ENCODE data around the gene NEU1. TPM values are rescaled to one million over a fixed set of nuclear protein-coding genes. Genes with fewer than 3 reads are reported as not detected.
A peak's percentile ranks its signal among the peaks of the same experiment; 100 is the strongest.
"Not testable (repeated sequence)": the region's sequence is repeated elsewhere in the genome, so short reads cannot be mapped to it uniquely, and the experiment has no call there.

The NEU1 gene
- total RNA-seq, 4 donors from 2014 or later: 13.6 to 23.6 (median 17.3) TPM

GRCh38 chr6:31821301-31822035, 41.2 kb downstream of the NEU1 start:
- DNase-seq: no peak

DNA sequence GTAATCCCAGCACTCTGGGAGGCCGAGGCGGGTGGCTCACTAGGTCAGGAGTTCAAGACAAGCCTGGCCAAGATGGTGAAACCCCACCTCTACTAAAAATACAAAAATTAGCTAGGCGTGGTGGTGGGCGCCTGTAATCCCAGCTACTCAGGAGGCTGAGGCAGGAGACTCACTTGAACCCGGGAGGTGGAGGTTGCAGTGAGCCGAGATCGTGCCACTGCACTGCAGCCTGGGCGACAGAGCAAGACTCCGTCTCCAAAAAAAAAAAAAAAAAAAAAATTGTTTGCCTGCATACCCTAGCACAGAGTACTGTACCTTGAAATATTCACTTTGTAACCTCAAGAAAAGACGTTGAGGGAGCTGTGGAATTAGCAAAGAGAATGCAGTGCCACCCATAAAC, 42.2 kb downstream of the NEU1 start:
- H3K27me3 ChIP-seq; intact Hi-C loops (cut with DNase I); DNase-seq; H3K9me3 ChIP-seq; H3K36me3 ChIP-seq: not testable (repeated sequence)
- Histone ChIP-seq H3K4me1 (peaks cover 29 to 77% (median 58%) of the 10 kb centered on the region in 3 donors), H3K4me3 (peak overlapping the region in 2 of 4 donors; percentile 2 to 8), H3K27ac (peak overlapping the region; percentile 88 to 100 (median 98))
- WGBS, 2 donors: 56 to 69% methylated on average over 8 to 10 of the region's 10 CpGs

More at GRCh38 chr6:31821301-31822035, 41.2 kb downstream of the NEU1 start:
- H3K27me3 ChIP-seq: no peaks in the 10 kb centered on the region
- peak overlapping the region; percentile 37 to 72 (median 61) for H3K4me3 ChIP-seq
- H3K27ac ChIP-seq: peak overlapping the region; percentile 88 to 100 (median 98)
- H3K9me3 ChIP-seq: no peaks in the 10 kb centered on the region
- H3K36me3 ChIP-seq: no peaks in the 10 kb centered on the region
- peak in 2 of 4 donors; percentile 11 to 17 for TF ChIP-seq POLR2A (IDR thresholded peaks at IDR 0.05)
- TF ChIP-seq, protein P1, sequence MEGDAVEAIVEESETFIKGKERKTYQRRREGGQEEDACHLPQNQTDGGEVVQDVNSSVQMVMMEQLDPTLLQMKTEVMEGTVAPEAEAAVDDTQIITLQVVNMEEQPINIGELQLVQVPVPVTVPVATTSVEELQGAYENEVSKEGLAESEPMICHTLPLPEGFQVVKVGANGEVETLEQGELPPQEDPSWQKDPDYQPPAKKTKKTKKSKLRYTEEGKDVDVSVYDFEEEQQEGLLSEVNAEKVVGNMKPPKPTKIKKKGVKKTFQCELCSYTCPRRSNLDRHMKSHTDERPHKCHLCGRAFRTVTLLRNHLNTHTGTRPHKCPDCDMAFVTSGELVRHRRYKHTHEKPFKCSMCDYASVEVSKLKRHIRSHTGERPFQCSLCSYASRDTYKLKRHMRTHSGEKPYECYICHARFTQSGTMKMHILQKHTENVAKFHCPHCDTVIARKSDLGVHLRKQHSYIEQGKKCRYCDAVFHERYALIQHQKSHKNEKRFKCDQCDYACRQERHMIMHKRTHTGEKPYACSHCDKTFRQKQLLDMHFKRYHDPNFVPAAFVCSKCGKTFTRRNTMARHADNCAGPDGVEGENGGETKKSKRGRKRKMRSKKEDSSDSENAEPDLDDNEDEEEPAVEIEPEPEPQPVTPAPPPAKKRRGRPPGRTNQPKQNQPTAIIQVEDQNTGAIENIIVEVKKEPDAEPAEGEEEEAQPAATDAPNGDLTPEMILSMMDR (IDR thresholded peaks at IDR 0.05): no peak
- peaks cover 33 to 88% (median 68%) of the 10 kb centered on the region in 3 donors for H3K4me1 ChIP-seq
- WGBS, 2 donors: 1% methylated on average over 12 to 27 of the region's 39 CpGs
- intact Hi-C loops (cut with DNase I): no loop called here

DNA sequence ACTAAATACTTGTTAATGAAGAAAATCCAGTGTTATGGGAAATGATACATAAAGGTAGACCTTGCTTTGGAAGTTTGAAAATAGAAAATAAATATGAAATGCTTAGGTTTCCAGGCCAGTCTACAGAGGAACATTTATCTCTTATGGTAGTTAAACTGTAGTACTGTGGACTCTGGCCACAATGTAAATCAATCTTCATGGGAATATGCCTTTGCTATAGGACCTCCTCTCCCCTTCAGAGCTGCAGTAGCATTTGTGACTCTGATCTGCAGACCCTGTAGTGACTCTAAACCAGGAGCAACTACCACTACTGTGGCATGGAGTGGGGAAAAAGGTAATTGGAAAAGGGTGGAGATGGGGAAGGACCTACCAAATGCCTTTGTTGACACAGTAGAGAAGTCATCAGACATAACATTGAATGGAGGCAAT, 42.7 kb downstream of the NEU1 start:
- Histone ChIP-seq H3K36me3 (no peaks in the 10 kb centered on the region), H3K9me3 (no peaks in the 10 kb centered on the region), H3K27ac (peak overlapping the region; percentile 70 to 100 (median 92)), H3K27me3 (no peaks in the 10 kb centered on the region), H3K4me3 (peak overlapping the region in 2 of 4 donors; percentile 2 to 60), H3K4me1 (peaks cover 29 to 74% (median 55%) of the 10 kb centered on the region in 3 donors)
- TF ChIP-seq, protein P1 (IDR thresholded peaks at IDR 0.05): no peak
- no peak for TF ChIP-seq POLR2A (IDR thresholded peaks at IDR 0.05)
- no peak for DNase-seq
- intact Hi-C loops (cut with DNase I): no loop called here

DNA sequence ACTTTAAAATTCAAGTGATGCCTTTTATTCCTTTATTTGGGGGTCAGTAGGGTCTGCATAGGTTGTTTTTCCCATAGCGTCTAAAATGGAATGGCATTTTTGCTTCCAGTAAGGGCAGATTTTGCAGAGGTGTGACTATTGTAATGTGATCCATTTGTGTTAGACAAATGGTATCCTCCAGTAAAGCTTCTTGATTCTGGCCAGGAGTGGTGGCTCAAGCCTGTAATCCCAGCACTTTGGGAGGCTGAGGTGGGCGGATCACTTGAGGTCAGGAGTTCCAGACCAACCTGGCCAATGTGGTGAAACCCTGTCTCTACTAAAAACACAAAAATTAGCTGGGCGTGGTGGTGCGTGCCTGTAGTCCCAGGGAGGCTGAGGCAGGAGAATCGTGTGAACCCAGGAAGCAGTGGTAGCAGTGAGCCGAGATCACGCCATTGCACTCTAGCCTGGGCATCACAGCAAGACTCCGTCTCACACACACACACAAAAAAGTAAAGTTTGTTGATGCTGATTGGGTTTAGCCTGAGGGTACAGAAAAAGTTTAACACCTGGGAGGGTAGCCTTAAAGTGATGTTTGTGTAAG, 44.6 kb downstream of the NEU1 start:
- intact Hi-C loops (cut with DNase I); DNase-seq; H3K27me3 ChIP-seq; H3K36me3 ChIP-seq; H3K9me3 ChIP-seq: not testable (repeated sequence)
- Histone ChIP-seq H3K4me1 (peaks cover 32 to 72% (median 49%) of the 10 kb centered on the region in 3 donors), H3K27ac (peak overlapping the region; percentile 61 to 100 (median 92)), H3K4me3 (peak overlapping the region; percentile 39 to 71 (median 58))
- WGBS, 2 donors: 31 to 38% methylated on average over 7 to 8 of the region's 8 CpGs

DNA sequence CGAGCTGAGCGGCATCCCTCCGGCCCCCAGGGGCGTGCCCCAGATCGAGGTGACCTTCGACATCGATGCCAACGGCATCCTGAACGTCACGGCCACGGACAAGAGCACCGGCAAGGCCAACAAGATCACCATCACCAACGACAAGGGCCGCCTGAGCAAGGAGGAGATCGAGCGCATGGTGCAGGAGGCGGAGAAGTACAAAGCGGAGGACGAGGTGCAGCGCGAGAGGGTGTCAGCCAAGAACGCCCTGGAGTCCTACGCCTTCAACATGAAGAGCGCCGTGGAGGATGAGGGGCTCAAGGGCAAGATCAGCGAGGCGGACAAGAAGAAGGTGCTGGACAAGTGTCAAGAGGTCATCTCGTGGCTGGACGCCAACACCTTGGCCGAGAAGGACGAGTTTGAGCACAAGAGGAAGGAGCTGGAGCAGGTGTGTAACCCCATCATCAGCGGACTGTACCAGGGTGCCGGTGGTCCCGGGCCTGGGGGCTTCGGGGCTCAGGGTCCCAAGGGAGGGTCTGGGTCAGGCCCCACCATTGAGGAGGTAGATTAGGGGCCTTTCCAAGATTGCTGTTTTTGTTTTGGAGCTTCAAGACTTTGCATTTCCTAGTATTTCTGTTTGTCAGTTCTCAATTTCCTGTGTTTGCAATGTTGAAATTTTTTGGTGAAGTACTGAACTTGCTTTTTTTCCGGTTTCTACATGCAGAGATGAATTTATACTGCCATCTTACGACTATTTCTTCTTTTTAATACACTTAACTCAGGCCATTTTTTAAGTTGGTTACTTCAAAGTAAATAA, 45.3 kb downstream of the NEU1 start:
- H3K9me3 ChIP-seq; H3K36me3 ChIP-seq; H3K27me3 ChIP-seq; DNase-seq; intact Hi-C loops (cut with DNase I): not testable (repeated sequence)
- 21 to 25% methylated on average over 16 to 19 of the region's 37 CpGs for WGBS, 2 donors
- Histone ChIP-seq H3K4me3 (peak overlapping the region; percentile 39 to 71 (median 58)), H3K4me1 (peaks cover 29 to 72% (median 45%) of the 10 kb centered on the region in 3 donors), H3K27ac (peak overlapping the region; percentile 61 to 100 (median 92))

DNA sequence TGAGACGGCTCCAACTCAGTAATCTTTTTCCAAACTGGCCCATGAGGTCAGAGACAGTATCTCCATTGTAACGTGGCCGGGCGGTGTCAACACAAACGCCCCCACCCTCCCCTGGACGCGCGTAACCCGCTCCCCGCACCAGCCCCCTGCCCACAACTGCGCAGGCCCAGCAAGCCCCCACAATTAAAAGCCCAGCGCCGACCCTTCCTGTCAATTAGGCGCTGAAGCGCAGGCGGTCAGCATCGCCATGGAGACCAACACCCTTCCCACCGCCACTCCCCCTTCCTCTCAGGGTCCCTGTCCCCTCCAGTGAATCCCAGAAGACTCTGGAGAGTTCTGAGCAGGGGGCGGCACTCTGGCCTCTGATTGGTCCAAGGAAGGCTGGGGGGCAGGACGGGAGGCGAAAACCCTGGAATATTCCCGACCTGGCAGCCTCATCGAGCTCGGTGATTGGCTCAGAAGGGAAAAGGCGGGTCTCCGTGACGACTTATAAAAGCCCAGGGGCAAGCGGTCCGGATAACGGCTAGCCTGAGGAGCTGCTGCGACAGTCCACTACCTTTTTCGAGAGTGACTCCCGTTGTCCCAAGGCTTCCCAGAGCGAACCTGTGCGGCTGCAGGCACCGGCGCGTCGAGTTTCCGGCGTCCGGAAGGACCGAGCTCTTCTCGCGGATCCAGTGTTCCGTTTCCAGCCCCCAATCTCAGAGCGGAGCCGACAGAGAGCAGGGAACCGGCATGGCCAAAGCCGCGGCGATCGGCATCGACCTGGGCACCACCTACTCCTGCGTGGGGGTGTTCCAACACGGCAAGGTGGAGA, 47.4 kb downstream of the NEU1 start, which contains the start of the genes HSPA1A and HSPA1L:
TSS of gene HSPA1A (plus strand) at position 519 of the 814 bp plus-strand sequence. CDS start at position 733, 214 bp downstream.
TSS of gene HSPA1L (minus strand) at position 259 of the 814 bp plus-strand sequence. CDS start 3,311 bp downstream, outside the sequence.
- Histone ChIP-seq H3K27me3 (no peaks in the 10 kb centered on the region), H3K4me1 (peaks cover 27 to 54% (median 32%) of the 10 kb centered on the region in 3 donors), H3K9me3 (no peaks in the 10 kb centered on the region), H3K27ac (peak within 1 kb of the TSS; percentile 91 to 99 (median 97)), H3K4me3 (peak within 1 kb of the TSS; percentile 50 to 84 (median 64)), H3K36me3 (no peaks in the 10 kb centered on the region)
- DNase-seq: peak; percentile 61
- TF ChIP-seq POLR2A (IDR thresholded peaks at IDR 0.05): peak; percentile 67 to 100 (median 100)
- TF ChIP-seq, protein P1 (IDR thresholded peaks at IDR 0.05): peak in 1 of 6 experiments; percentile 22
- 0% methylated on average over 6 to 8 of the region's 56 CpGs for WGBS, 2 donors
- intact Hi-C loops (cut with DNase I): no loop called here

All from esophagus squamous epithelium (tissue), 5 donors.